ENCODE results near the gene IFT43.

IFT43 gene

GRCh38 chr14:76115010-76115422, 129.5 kb downstream of the IFT43 start:
- no peak for DNase-seq

GRCh38 chr14:76117789-76118484, 132.4 kb downstream of the IFT43 start:
- no peak for DNase-seq

- no peak for DNase-seq
These were observed 133.0 kb downstream of the IFT43 start for GRCh38 chr14:76118594-76118993.

- no peak for DNase-seq
These were observed 135.7 kb downstream of the IFT43 start for GRCh38 chr14:76121089-76121748.

- DNase-seq: no peak
These were observed 138.1 kb downstream of the IFT43 start for GRCh38 chr14:76123426-76124225.

- DNase-seq: no peak
These were observed 139.9 kb downstream of the IFT43 start for GRCh38 chr14:76125511-76125910.

GRCh38 chr14:76126076-76126475, 140.5 kb downstream of the IFT43 start:
- DNase-seq: no peak

GRCh38 chr14:76129851-76130576, 144.5 kb downstream of the IFT43 start:
- no peak for DNase-seq

- DNase-seq: no peak
These were observed 145.8 kb downstream of the IFT43 start for GRCh38 chr14:76131071-76131965.

- peak; percentile 21 for DNase-seq
These were observed 147.5 kb downstream of the IFT43 start for GRCh38 chr14:76133103-76133502.

Measured in NCI-H226 (cell line).